Stomach (tissue), 4 donors: Measurements from ENCODE around the gene CHEK2.

Experiments
- EP300 ChIP-seq: sonication (generic); formaldehyde crosslinking; IDR thresholded peaks from one replicate; pipeline ENCODE4 v1.6.1; 2017; ENCODE audit warnings: antibody characterized with exemption
- POLR2A ChIP-seq, 4 donors: fragments of 450-650 bp; IDR thresholded peaks; one replicate each; pipeline ENCODE4 v1.6.1; 2016; ENCODE audit warnings: antibody characterized with exemption in 4 of 4, control low read depth in 2 of 4, mild to moderate bottlenecking in 1 of 4, moderate library complexity in 1 of 4
- TF ChIP-seq, protein P1 (sequence below), 7 experiments: fragments of 450-650 bp in 4 of 7; fragments of 200-600 bp in 3 of 7; sonication (generic) in 3 of 7; IDR thresholded peaks; one replicate each; pipeline ENCODE4 v1.5.1; 2016 to 2019; ENCODE audit warnings: antibody characterized with exemption in 7 of 7, control low read depth in 2 of 7, mild to moderate bottlenecking in 1 of 7

DNA sequence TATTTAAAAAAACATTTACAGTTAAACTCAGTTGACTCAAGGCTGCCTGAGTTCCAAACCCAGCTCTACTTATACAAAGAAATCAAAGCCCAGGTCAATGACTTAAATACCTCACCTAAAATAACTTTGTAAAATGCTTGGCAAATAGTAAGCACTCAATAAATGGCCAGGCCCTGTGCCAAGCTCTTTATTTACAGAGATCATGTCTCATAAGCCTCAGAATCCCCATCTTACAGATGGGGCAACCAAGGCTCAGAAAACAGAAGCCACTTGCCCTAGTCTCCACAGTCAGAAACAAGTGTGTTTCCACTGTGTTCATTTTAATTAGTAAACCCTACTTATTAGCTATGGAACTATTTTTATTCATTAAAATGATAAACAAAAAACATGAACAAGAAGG, 31.5 kb downstream of the CHEK2 start:
- TF ChIP-seq POLR2A (IDR thresholded peaks at IDR 0.05) (no peak), EP300 (no peak)
- TF ChIP-seq, protein P1, sequence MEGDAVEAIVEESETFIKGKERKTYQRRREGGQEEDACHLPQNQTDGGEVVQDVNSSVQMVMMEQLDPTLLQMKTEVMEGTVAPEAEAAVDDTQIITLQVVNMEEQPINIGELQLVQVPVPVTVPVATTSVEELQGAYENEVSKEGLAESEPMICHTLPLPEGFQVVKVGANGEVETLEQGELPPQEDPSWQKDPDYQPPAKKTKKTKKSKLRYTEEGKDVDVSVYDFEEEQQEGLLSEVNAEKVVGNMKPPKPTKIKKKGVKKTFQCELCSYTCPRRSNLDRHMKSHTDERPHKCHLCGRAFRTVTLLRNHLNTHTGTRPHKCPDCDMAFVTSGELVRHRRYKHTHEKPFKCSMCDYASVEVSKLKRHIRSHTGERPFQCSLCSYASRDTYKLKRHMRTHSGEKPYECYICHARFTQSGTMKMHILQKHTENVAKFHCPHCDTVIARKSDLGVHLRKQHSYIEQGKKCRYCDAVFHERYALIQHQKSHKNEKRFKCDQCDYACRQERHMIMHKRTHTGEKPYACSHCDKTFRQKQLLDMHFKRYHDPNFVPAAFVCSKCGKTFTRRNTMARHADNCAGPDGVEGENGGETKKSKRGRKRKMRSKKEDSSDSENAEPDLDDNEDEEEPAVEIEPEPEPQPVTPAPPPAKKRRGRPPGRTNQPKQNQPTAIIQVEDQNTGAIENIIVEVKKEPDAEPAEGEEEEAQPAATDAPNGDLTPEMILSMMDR (IDR thresholded peaks at IDR 0.05): no peak
